Measurements from ENCODE around the gene IL10RB. TPM values are rescaled to one million over a fixed set of nuclear protein-coding genes. Genes with fewer than 3 reads are reported as not detected.

IL10RB gene
- total and polyA plus RNA-seq, 2 experiments from 2014 or later: 7.5 to 16.1 TPM

- DNase-seq (ENCODE audit: low read depth in 1 of 2, low spot score in 1 of 2): no peak
- H3K9me3 ChIP-seq (ENCODE audit: low read depth): no peaks in the 10 kb centered on the region
- H3K36me3 ChIP-seq: peaks cover 23% of the 10 kb centered on the region
These were observed 21.4 kb upstream of the IL10RB start for GRCh38 chr21:33244779-33245105.

GRCh38 chr21:33245289-33245918 is 20.8 kb upstream of the IL10RB start:
- Histone ChIP-seq H3K4me3 (no peak overlapping the region), H3K36me3 (peaks cover 23% of the 10 kb centered on the region), H3K27me3 (no peaks in the 10 kb centered on the region), H3K9me3 (ENCODE audit: low read depth) (no peaks in the 10 kb centered on the region), H3K27ac (no peak overlapping the region), H3K4me1 (ENCODE audit: low read depth) (peaks cover 4% of the 10 kb centered on the region)
- no peak for TF ChIP-seq CTCF (IDR thresholded peaks at IDR 0.05; ENCODE audit: low read depth, low read length)
- DNase-seq (ENCODE audit: low read depth in 1 of 2, low spot score in 1 of 2): no peak

More at GRCh38 chr21:33244779-33245105, 21.4 kb upstream of the IL10RB start:
- H3K4me3 ChIP-seq: no peak overlapping the region
- peaks cover 4% of the 10 kb centered on the region for H3K4me1 ChIP-seq (ENCODE audit: low read depth)
- no peak overlapping the region for H3K27ac ChIP-seq
- no peak for TF ChIP-seq CTCF (IDR thresholded peaks at IDR 0.05; ENCODE audit: low read depth, low read length)
- no peaks in the 10 kb centered on the region for H3K27me3 ChIP-seq

- H3K27ac ChIP-seq: no peak overlapping the region
- peaks cover 26% of the 10 kb centered on the region for H3K36me3 ChIP-seq
- H3K4me3 ChIP-seq: no peak overlapping the region
- no peaks in the 10 kb centered on the region for H3K9me3 ChIP-seq (ENCODE audit: low read depth)
- H3K4me1 ChIP-seq (ENCODE audit: low read depth): peaks cover 4% of the 10 kb centered on the region
- no peak for TF ChIP-seq CTCF (IDR thresholded peaks at IDR 0.05; ENCODE audit: low read depth, low read length)
- no peaks in the 10 kb centered on the region for H3K27me3 ChIP-seq
- no peak for DNase-seq (ENCODE audit: low read depth in 1 of 2, low spot score in 1 of 2)
These were observed 19.7 kb upstream of the IL10RB start for GRCh38 chr21:33246506-33246905.

GRCh38 chr21:33246963-33247362 is 19.2 kb upstream of the IL10RB start:
- peaks cover 31% of the 10 kb centered on the region for H3K36me3 ChIP-seq
- no peaks in the 10 kb centered on the region for H3K4me1 ChIP-seq (ENCODE audit: low read depth)
- DNase-seq (ENCODE audit: low read depth in 1 of 2, low spot score in 1 of 2): no peak
- H3K27ac ChIP-seq: no peak overlapping the region
- H3K4me3 ChIP-seq: no peak overlapping the region
- no peak for TF ChIP-seq CTCF (IDR thresholded peaks at IDR 0.05; ENCODE audit: low read depth, low read length)
- no peaks in the 10 kb centered on the region for H3K27me3 ChIP-seq
- H3K9me3 ChIP-seq (ENCODE audit: low read depth): no peaks in the 10 kb centered on the region

GRCh38 chr21:33247599-33247998 is 18.6 kb upstream of the IL10RB start:
- Histone ChIP-seq H3K36me3 (peaks cover 33% of the 10 kb centered on the region), H3K4me1 (ENCODE audit: low read depth) (no peaks in the 10 kb centered on the region), H3K9me3 (ENCODE audit: low read depth) (no peaks in the 10 kb centered on the region), H3K4me3 (no peak overlapping the region), H3K27me3 (no peaks in the 10 kb centered on the region), H3K27ac (no peak overlapping the region)
- no peak for DNase-seq (ENCODE audit: low read depth in 1 of 2, low spot score in 1 of 2)
- TF ChIP-seq CTCF (IDR thresholded peaks at IDR 0.05; ENCODE audit: low read depth, low read length): no peak
